Measurements from ENCODE around the gene CNEP1R1. TPM values are rescaled to one million over a fixed set of nuclear protein-coding genes. Genes with fewer than 3 reads are reported as not detected.

CNEP1R1 gene
- total RNA-seq, 2 experiments from 2014 or later, result 19.1 to 19.9 TPM

- Mint-ChIP-seq H3K4me3 (no peak overlapping the region), H3K4me1 (ENCODE audit: low read depth) (peaks cover 8% of the 10 kb centered on the region), H3K27me3 (no peaks in the 10 kb centered on the region), H3K36me3 (ENCODE audit: low read depth) (peaks cover 48% of the 10 kb centered on the region), H3K9me3 (no peaks in the 10 kb centered on the region), H3K27ac (no peak overlapping the region)
- intact Hi-C loops (cut with micrococcal nuclease), result no loop called here
- CTCF ChIA-PET, result no interaction called here
- POLR2A ChIA-PET, result no interaction called here
- ATAC-seq, result no peak
- no peak for TF ChIP-seq CTCF (IDR thresholded peaks at IDR 0.05)
- no peak for DNase-seq
Observed at GRCh38 chr16:50086176-50086575, 61.2 kb downstream of the CNEP1R1 start.

Other genes with a start within 250 kb of the CNEP1R1 start
- not detected for gene ZNF423, start 169.1 kb upstream of the CNEP1R1 start, total RNA-seq
- 10 to 100 TPM; 23.6 to 29.6 TPM for gene HEATR3, start 40.7 kb downstream of the CNEP1R1 start, total RNA-seq
- gene TENT4B, start 128.1 kb downstream of the CNEP1R1 start, total RNA-seq, result 10 to 100 TPM; 19.0 to 19.2 TPM
- gene ADCY7, start 241.3 kb downstream of the CNEP1R1 start, total RNA-seq, result 10 to 100 TPM; 89.9 to 92.1 TPM